ENCODE data around the gene ADAR.

The ADAR gene

DNA sequence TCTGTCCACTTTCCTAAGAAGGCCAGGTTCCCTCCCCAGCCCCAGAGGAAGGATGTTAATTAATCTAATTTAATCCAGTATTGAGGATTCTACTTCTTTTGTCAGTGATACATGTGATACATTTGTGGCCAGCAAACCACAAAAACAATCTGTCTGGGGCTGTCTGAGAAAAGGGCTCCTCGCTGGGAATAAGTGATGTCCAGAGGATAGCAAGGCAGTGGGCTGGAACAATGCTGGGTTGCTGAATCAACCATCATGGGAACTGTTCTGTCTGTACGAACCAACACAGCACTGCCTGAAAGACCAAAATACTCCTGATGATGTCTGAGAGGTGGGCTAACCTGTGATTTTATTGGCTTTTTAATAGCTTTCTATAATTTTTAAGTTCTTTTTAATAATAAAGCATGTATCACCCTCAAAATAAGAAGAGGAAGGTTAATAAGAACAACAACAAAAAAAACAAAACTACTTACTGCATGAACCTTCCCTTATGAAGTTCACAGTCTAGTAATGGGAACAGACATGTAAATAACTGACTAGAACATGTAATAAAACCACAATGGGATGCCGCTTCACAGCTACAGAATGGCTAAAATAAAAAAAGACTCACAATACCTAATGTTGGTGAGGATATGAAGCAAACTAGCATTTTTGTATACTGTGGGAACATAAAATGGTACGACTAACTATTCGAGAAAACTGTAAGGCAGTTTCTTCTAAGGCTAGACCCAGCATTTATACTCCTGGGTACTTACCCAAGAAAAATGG, 11.4 kb upstream of the ADAR start:
- DNase-seq (ENCODE audit: low read depth in 2 of 2) = no peak

DNA sequence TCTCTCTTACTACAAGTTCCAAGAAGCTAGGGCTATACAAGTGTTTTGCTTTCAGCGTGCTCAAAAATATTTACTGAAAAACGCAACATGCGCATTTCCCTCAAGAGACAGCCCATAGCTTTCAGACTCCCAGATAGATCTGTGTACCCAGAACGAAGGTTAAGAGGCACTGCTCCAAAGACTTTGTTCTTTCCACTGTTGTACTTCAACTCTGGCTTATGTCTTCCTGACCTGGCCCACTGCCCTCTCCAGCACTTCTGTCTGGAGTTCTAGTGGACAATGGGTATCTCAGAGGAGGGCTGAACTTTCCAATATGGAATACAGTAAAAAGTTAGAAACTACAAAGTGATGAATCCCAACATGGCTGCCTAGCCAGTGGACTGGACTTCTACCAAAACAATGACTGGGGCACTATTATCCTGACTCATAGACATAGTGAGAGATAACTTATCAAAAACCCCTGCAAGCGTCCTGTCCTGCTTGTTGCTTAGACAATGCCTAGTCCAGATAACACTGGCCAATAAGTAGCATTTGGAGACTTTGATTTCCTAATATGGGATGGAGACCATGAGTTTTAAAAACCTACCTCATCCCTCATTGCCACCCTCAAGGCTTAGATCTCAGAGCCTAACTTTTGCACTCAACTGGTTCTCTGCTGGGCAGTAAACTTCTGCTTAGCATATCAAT, 8.8 kb upstream of the ADAR start:
- no peak for DNase-seq (ENCODE audit: low read depth in 2 of 2)

DNA sequence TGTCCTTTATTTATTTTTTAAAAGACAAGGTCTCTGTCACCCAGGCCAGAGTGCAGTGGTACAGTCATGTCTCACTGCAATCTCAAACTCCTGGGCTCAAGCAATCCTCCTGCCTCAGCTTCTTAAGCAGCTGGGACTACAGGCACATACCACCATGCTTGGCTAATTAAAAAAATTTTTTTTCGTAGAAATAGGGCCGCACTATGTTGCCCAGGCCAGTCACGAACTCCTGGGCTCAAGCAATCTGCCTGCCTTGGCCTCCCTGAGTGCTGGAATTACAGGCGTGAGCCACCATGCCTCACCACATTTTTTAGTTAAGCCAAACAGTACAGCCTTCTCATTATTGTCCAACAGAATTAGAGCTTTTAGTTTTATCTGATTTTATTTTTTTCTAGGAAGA, 7.4 kb upstream of the ADAR start:
- no peak for DNase-seq (ENCODE audit: low read depth in 2 of 2)

DNA sequence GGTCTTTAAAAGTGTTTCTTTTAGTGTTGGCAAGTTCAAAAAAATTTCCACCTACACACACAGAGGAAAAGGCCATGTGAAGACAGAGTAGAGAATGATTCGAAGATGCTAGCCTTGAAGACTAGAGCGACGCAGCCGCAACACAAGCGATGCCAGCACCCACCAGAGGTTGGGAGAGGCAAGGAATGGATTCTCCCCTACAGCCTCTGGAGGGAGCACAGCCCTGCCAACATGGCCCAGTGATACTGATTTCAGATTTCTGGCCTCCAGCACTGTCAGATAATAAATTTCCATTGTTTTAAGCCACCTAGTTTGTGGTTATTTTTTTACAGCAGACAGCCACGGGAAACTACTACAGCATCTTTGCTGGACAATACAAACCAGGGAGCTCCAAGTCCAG, 6.9 kb upstream of the ADAR start:
- DNase-seq (ENCODE audit: low read depth in 2 of 2) = no peak

DNA sequence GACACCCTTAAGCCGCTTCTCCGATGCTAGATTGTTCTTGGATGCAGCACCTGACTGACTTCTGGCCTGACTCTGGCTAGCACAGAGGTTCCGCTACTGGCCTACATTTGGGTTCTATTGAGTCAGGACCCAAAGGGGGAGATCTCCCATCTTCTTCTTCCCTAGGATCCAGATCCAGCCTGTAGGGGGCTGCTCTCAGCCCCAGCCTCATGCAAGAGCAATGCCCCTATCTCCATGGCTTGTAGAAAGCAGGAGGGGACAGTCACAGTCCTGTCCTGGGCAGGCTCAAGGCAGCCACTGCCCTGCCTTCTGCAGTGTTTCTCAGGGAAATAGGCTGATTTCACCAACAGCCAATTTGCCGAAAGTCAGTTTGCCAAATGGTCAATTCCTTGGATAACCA, 6.3 kb upstream of the ADAR start:
- no peak for DNase-seq (ENCODE audit: low read depth in 2 of 2)

DNA sequence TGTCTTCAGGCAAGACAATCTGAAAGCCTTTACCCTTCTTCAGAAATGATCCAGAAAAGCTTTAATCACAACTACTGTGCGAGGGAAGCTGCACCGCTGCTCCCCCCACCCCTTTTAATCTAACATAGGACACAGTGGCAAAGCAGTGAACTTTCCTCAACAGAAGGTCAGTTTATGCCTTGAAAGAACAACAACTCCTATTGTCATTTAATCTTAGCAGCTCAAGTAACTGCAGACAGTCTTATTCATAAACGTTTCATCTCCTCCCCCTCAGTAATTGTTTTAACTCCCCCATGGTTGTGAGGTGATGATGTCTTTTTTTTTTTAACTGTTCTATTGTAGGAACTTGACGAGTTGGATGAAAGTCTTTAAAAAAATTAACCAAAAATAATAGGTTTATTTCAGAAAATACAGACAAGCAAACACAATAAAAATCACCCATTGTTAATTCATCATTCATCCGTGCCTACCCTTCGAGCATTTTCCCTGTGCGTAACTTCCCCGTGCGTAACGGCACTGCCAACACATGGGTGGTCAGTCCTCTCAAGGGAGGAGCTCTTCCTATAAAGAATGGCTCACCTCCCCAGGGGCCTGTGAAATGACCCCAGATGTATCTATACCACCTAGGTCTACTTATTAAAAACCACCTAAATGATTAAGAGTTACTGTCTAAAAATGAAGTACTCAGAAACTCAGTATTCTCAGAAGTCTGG, 3.3 kb upstream of the ADAR start:
- no peak for DNase-seq (ENCODE audit: low read depth in 2 of 2)

DNA sequence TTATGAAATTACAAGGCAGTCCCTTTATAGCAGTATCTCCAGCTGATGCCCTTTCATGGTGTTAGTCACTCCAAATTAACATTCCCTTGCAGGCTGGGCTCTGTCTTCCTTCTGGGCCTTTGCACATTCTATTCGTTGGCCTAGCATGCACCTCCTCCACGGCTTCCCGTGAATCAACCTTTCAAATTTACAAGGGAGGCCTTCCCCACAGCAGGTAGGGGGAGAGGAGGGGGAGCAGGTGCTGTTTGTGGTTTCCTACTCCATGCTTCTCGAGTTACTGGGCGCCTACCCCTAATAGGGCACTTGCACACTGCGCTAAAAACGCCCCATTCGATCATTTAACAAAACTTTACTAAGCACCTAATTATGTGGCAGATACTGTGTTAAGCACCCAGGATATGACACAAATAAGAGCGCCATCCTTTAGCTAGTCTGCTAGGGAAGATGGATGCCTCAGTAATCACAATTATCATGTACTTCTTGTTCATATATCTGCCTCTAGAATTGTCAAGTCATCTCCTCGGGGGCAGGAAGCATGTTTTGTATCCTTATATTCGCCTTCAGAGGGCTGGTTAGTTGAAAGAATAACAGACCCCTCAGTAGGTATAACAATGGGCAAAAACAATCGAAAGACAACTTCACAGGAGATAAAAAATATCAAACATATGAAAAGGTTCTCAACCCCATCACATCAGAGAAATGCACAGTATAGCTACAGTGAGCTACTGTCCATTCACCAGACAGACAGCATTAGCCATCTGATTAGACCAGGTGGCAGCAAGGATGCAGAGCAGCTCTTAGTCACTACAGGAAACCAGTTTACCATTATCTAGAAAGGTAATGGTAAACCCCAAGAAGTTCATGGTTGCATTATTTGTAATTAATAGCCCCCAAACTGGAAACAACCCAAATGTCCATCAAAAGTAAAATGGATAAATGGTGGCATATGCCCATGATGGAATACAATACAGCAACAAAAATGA, 1.7 kb upstream of the ADAR start:
- peak in 1 of 2 donors; percentile 37 for DNase-seq (ENCODE audit: low read depth in 2 of 2)

DNA sequence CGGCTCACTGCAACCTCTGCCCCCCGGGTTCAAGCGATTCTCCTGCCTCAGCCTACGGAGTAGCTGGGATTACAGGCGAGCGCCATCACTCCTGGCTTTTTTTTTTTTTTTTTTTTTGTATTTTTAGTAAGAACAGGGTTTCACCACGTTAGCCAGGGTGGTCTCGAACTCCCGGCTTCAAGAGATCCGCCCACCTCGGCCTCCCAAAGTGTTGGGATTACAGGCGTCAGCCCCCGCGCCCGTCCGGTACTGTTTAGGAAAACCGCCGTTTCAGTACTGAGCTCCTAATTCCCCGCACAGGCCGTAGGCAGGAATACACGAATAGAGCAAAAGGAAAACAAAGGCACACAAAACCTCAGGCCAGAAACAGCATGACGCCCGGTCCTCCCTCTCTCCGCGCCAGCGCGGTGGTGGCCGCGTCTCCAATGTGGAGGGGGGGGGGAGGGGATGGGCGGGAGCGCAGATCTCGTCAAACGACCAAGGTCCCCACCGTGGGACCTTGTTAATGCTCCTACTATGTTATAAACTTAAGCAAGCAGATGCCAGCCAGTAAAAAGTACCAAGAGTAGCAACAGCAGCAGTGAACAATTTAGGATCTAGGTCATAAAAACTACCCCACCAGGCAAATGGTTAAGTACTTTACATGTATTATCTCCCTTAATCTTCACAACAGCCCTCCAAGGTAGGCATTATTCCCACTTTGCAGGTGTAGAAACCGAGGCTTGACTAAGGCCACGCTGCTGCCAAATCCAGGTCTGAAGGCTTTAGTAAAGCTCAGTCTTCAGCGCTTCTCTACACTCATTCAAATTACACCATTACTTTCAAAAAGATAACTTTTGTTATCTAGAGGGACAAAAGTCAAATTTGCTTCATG, 648 bp upstream of the ADAR start:
- DNase-seq (ENCODE audit: low read depth in 2 of 2) = no peak

DNA sequence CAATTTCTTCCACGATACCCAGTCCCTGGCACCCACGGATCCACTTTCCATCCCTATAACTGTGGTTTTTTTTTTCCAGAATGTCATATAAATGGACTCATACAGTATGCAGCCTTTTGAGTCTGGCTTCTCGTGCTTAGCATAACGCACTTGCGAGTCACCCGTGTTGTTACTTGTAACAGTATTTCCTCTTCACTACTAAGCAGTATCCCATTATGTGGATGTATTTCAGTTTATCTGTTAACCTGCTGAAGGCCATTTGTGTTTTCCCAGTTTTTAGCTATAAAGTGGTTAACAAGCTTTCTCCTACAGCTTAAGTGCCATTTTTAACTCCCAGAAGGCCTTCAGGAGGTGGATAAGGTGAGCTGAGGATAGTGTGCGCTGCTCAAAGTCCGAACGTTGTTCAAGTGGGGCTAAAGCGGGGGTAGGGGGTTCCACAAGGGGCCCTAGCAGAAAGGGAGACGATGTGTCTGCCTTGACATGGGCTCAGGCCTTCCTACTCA, 829 bp downstream of the ADAR start:
- DNase-seq (ENCODE audit: low read depth in 2 of 2) = no peak

DNA sequence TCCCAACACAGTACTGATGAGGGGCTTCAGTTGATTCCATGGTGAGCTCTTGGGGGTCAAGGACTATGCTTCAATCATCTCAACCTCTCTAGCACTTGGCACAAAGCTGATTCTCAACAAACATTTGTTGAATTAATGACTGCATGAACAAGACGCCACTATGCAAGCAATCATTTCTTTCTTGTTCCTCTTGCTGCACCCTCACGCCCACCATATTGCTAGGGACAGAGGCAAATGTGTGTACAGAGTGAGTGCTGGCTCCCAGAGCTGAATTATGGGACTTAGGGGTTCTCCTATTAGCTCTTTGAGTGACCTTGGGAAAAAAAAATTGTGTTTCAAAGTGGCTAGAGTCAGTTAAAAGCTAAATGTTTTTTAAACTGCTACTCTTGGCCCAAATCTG, 2.5 kb downstream of the ADAR start:
- no peak for DNase-seq (ENCODE audit: low read depth in 2 of 2)

DNA sequence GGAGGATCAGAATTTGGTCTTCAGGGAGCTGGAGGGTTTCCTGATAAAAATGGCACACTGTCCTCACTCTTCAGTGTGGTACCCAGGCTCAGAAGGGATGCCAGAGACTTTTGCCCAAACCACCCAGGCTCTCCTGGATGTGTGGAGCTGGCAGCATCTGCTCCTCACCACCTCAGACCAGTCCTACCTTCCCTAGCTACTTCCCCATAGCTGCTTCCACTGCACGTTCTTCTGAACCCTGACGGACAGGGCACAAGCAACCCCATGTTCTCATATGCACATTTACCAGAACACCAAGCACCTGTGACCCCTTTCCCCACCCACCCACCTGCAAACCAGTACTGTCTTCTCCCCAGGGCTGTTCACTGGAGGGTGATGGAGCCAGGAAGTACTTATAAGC, 4.7 kb downstream of the ADAR start:
- DNase-seq (ENCODE audit: low read depth in 2 of 2) = no peak

DNA sequence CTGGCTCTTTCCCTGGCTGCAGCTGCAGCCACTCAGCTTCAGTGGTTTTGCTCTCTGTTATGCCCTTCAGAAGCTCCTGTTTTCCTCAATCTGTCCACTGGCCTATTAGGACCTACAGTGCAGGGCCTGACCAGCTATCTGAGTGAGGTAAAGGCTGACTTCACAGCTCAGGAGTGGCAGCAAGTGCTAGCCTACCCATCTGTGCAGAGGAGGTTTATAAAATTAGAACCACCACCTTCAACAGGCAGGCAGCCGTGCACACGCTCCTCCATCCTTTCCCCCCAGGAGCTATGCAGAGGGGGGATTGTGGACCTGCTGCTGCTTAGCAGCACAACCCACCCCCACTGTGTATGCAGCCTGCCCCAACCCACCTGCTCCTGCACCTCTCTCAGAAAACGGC, 8.3 kb downstream of the ADAR start:
- no peak for DNase-seq (ENCODE audit: low read depth in 2 of 2)

DNA sequence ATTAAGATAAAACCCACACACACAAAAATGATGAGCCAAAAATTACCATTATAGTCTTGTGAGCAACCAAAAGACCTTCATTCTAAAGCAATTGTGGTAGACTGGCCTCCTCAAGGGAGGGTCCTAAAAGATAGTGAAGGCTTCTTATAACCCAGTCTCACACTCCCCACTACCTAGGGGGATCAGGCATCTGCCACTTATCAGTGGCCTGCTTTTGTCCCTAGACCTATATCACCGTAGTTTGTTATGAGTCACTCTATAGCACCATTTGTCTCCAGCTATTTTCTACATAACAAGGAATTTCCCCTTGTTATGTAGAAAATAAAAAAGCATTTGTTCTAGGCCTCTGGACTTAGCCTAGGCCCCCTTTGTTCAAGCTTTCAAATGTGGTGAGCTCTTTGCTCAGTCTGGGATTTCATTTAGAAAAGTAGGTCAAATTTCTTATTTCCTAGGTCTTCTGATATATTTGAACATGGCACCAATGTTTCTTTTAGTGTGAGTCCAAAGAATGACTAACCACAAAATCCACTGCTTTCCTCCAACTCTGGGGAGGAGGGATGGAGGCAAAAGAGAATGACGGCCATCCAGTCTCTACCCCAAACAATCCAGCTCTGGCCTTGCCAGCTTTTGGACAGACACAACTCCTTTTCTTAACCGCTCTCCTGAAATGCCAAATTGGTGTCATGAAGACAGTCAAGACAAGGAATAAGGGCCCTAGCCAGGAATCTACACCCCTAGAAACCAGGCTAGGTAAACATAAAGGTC, 8.9 kb downstream of the ADAR start:
- no peak for DNase-seq (ENCODE audit: low read depth in 2 of 2)

DNA sequence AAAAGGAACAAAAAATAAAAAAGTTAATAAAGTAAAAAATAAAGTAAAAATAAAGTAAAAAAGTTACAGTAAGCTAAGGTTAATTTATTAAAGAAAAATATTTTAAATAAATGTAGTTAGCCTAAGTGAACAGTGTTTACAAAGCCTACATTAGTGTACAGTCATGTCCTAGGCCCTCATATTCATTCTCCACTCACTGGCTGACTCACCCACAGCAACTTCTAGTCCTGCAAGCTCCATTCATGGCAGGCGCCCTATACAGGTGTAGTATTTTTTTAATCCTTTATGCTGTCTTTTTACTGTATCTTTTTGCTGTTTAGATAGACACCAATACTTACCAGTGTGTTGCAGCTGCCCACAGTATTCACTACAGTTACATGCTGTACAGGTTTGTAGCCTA, 12.4 kb downstream of the ADAR start:
- DNase-seq (ENCODE audit: low read depth in 2 of 2) = no peak

DNA sequence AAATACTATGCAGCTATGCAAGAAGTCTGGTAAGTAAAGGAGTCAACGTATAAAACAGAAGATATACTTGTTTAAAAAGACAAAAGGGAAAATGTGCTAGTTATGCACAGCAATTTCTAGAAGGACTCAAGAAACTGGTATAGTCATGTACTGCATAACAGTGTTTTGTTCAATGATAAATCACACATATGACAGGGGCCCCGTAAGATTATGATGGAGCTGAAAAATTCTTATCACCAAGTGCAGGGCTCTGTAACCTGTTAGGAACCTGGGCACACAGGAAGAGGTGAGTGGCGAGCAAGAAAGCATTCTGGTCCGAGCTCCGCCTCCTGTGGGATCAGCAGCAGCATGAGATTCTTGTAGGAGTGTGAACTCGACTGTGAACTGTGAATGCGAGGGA, 13.2 kb downstream of the ADAR start:
- no peak for DNase-seq (ENCODE audit: low read depth in 2 of 2)

DNA sequence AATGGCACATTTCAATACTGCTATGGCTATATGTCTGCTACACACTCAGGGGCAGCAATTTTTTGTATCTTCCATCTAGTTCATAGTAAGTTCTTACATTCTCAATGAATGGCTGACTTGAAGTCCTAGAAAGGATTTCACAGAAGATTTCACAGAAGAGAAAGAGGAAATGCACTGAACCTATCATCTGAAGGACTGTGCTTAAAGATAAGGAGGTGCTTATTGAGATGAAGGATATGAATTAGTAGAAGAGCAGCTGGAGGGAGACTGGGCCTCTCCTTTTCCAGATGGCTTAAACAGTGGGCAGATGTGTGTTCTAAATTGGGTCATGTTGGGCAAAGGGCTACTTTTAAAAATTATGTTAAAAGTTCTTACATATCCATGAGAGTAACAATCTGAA, 14.6 kb downstream of the ADAR start:
- no peak for DNase-seq (ENCODE audit: low read depth in 2 of 2)

DNA sequence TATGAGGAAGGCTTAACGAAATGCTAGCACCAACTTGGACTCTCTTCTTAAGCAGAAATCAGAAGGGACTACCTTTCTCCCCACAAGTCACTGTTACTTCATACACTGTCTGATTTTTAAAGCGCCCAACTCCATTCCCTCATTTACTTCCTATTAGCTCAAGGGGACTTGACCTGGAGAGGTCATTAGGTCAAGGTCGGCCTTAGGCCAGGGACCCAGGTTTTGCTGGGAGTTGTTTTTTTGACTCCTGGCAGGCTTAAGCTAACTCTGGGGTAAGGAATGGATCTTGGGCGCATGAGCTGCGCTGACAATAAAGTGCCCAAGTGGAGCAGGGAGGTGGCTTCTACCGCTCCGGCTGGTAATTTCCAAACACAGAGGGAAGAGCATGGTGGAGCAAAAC, 16.8 kb downstream of the ADAR start:
- no peak for DNase-seq (ENCODE audit: low read depth in 2 of 2)

DNA sequence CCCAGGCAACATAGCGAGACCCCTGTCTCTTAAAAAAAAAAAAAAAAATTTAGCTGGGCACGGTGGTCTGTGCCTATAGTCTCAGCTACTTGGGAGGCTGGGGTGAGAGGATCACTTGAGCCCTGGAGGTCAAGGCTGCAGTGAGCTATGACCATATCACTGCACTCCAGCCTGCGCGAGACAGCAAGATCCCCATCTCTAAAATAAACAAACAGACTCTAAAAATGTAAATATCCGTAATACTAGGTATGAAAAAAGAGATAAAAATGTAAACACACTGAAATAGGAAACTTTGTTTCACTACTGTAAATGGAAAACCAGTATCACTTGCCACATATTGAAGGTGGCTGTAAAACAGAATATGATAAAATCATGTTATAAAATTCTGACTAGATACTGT, 17.2 kb downstream of the ADAR start:
- no peak for DNase-seq (ENCODE audit: low read depth in 2 of 2)

DNA sequence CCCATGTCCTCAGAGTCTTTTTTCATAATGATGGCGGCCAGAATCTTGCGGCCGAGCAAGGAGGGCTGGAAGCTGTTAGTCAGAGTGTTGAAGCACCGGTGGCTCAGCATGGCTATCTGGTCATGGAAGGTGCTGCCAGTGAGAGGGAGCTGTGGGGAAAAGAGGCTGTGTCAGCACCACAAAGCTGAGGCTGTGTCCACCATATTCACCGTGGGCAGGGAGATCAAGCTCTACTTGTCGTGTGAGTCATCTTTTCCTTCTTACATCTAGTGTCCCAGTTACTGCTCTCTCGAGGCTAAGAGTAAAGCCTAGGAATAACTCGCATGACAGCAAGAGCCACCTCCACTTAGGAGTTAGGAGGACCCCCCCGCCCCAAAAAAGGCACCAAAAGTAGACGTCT, 18.2 kb downstream of the ADAR start:
- no peak for DNase-seq (ENCODE audit: low read depth in 2 of 2)

DNA sequence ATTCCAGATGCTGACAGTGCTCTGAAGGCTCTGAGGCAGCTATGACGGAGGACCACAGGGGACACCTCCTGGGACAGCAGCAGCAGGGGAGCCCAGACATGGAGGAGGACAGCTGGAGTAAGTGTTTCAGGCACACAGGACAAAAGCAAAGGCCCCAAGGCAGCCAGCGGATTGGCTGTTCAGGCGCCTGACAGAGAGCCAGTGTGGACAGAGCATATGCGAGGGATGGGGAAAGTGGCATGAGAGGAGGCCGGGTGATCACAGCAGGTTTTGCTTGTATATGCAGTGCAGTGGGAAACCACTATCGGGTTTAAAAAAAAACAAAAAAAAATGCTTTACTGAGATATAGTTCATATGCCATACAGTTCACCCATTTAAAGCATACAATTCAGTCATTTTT, 21.3 kb downstream of the ADAR start:
- no peak for DNase-seq (ENCODE audit: low read depth in 2 of 2)

Measured in stimulated activated CD8-positive, alpha-beta memory T cell treated with anti-CD3 and anti-CD28 coated beads, Interleukin-2, amount 100 ng/mL, for 48 hours (primary cell).